DND-41 (cell line): ENCODE measurements around the gene SERPINI1.

Experiments
- ATAC-seq: fragments of 200-7000 bp; cut with Tn5 transposase; 3 replicates; pipeline ENCODE4 v1.9.1; 2021; ENCODE audit warnings: low read depth; ENCODE audit not compliant: insufficient read depth
- DNase-seq: peaks from one replicate; pipeline ENCODE4 v3.0.0-alpha.2; 2020
- H2AFZ ChIP-seq: 2 replicates; pipeline ENCODE4 v1.6.0; 2012; ENCODE audit warnings: low read depth, low read length
- H3K27ac ChIP-seq: 2 replicates; pipeline ENCODE4 v1.5.1; 2012; ENCODE audit warnings: low read length, inconsistent platforms
- H3K27me3 ChIP-seq: fragments of 200-600 bp; sonication (generic); 2 replicates; pipeline ENCODE4 v1.6.0; 2012; ENCODE audit warnings: low read length, mild to moderate bottlenecking, inconsistent platforms; ENCODE audit not compliant: insufficient read depth, poor library complexity
- H3K36me3 ChIP-seq: 2 replicates; pipeline ENCODE4 v1.5.1; 2012; ENCODE audit warnings: low read length, inconsistent platforms; ENCODE audit not compliant: insufficient read depth
- H3K4me1 ChIP-seq: 2 replicates; pipeline ENCODE4 v1.5.1; 2012; ENCODE audit warnings: mild to moderate bottlenecking, low read length; ENCODE audit not compliant: insufficient read depth
- H3K4me2 ChIP-seq: 2 replicates; pipeline ENCODE4 v1.6.0; 2012; ENCODE audit warnings: mild to moderate bottlenecking, moderate library complexity, low read length, inconsistent platforms; ENCODE audit not compliant: insufficient read depth
- H3K4me3 ChIP-seq, 2 experiments: fragments of 200-600 bp in 1 of 2; shearing (Covaris generic) in 1 of 2; 2 replicates each; pipeline ENCODE4 v1.5.1; 2012 to 2016; ENCODE audit warnings: inconsistent platforms in 2 of 2, low read length in 2 of 2, mild to moderate bottlenecking in 2 of 2, low read depth in 1 of 2, moderate library complexity in 1 of 2
- H3K79me2 ChIP-seq: 2 replicates; pipeline ENCODE4 v1.6.0; 2012; ENCODE audit warnings: low read length, inconsistent platforms; ENCODE audit not compliant: insufficient read depth
- H3K9ac ChIP-seq: 2 replicates; pipeline ENCODE4 v1.6.0; 2012; ENCODE audit warnings: low read depth, mild to moderate bottlenecking, inconsistent platforms, low read length, moderate library complexity
- H3K9me3 ChIP-seq: 2 replicates; pipeline ENCODE4 v1.5.1; 2012; ENCODE audit warnings: low read length, moderate library complexity, mild to moderate bottlenecking, inconsistent platforms; ENCODE audit not compliant: insufficient read depth, severe bottlenecking
- H4K20me1 ChIP-seq: 2 replicates; pipeline ENCODE4 v1.6.0; 2012; ENCODE audit warnings: low read length; ENCODE audit not compliant: insufficient read depth
- CTCF ChIP-seq: IDR thresholded peaks from 2 replicates; pipeline ENCODE4 v1.5.1; 2012; ENCODE audit warnings: borderline replicate concordance, low read length, moderate library complexity, mild to moderate bottlenecking; ENCODE audit not compliant: poor library complexity, severe bottlenecking; ENCODE audit errors: extremely low read depth
- EZH2 ChIP-seq: IDR thresholded peaks from 3 replicates; pipeline ENCODE4 v1.6.1; 2012; ENCODE audit warnings: borderline replicate concordance, low read depth, mild to moderate bottlenecking, moderate library complexity, low read length, inconsistent platforms; ENCODE audit not compliant: severe bottlenecking

The SERPINI1 gene

GRCh38 chr3:167808910-167809309, 73.4 kb downstream of the SERPINI1 start:
- H3K9ac ChIP-seq: no peak overlapping the region
- no peak overlapping the region for H2AFZ ChIP-seq
- no peak for DNase-seq
- no peak for ATAC-seq
- no peak overlapping the region for H3K27ac ChIP-seq
- H3K4me3 ChIP-seq: no peak overlapping the region
- H3K9me3 ChIP-seq: no peaks in the 10 kb centered on the region
- no peak overlapping the region for H3K4me2 ChIP-seq
- no peaks in the 10 kb centered on the region for H3K79me2 ChIP-seq
- no peak for TF ChIP-seq EZH2
- no peak for TF ChIP-seq CTCF
- no peaks in the 10 kb centered on the region for H4K20me1 ChIP-seq
- H3K27me3 ChIP-seq: no peaks in the 10 kb centered on the region
- no peaks in the 10 kb centered on the region for H3K36me3 ChIP-seq
- no peaks in the 10 kb centered on the region for H3K4me1 ChIP-seq

DNA sequence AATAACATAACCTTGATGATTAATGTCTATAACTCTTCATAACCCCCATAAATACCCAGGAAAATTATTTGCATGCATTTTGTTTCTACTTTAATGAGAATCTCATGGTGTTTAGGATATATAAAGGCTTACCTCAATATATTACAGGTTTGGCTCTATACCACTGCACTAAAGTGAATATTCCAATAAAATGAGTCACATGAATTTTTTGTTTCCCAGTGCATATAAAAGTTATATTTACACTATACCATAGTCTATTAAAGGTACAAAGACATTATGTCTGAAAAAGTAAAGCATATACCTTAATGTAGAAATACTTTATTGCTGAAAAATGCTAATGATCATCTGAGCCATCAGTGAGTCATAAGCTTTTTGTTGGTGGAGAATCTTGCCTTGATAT, 74.7 kb downstream of the SERPINI1 start:
- Histone ChIP-seq H3K79me2 (no peaks in the 10 kb centered on the region), H3K9ac (no peak overlapping the region), H3K27me3 (no peaks in the 10 kb centered on the region), H3K36me3 (no peaks in the 10 kb centered on the region), H3K9me3 (no peaks in the 10 kb centered on the region), H2AFZ (no peak overlapping the region), H4K20me1 (no peaks in the 10 kb centered on the region), H3K27ac (no peak overlapping the region), H3K4me3 (no peak overlapping the region), H3K4me1 (no peaks in the 10 kb centered on the region), H3K4me2 (no peak overlapping the region)
- DNase-seq: no peak
- TF ChIP-seq EZH2: no peak
- TF ChIP-seq CTCF: no peak
- ATAC-seq: no peak

- Histone ChIP-seq H3K9ac (no peak overlapping the region), H3K4me2 (no peak overlapping the region), H4K20me1 (no peaks in the 10 kb centered on the region), H3K9me3 (no peaks in the 10 kb centered on the region), H3K27ac (no peak overlapping the region), H2AFZ (no peak overlapping the region), H3K79me2 (no peaks in the 10 kb centered on the region), H3K4me1 (no peaks in the 10 kb centered on the region), H3K36me3 (no peaks in the 10 kb centered on the region), H3K27me3 (no peaks in the 10 kb centered on the region), H3K4me3 (no peak overlapping the region)
- ATAC-seq (no peak), DNase-seq (no peak)
- TF ChIP-seq CTCF (no peak), EZH2 (no peak)
Measured at GRCh38 chr3:167811031-167811430, 75.5 kb downstream of the SERPINI1 start.
